ENCODE results near the gene MYO7B.

GRCh38 chr2:127576433-127577207 lies 41.1 kb downstream of the MYO7B start:
- no peak for TF ChIP-seq CTCF (IDR thresholded peaks at IDR 0.05; ENCODE audit: low read length)
- TF ChIP-seq EZH2 (IDR thresholded peaks at IDR 0.05; ENCODE audit: borderline replicate concordance, low read length): no peak

All from OCI-LY1 (cell line).